Hematopoietic multipotent progenitor cell treated with erythropoietin and hydrocortisone succinate and interleukin-3 and kit ligand, for 6 days (in vitro differentiated cells): ENCODE measurements around the gene CASK.

Source experiments
- DNase-seq: peaks from one replicate; pipeline ENCODE4 v3.0.0-alpha.2; 2015

The CASK gene

GRCh38 chrX:41912923-41913322, 10.4 kb downstream of the CASK start:
- DNase-seq = no peak

DNA sequence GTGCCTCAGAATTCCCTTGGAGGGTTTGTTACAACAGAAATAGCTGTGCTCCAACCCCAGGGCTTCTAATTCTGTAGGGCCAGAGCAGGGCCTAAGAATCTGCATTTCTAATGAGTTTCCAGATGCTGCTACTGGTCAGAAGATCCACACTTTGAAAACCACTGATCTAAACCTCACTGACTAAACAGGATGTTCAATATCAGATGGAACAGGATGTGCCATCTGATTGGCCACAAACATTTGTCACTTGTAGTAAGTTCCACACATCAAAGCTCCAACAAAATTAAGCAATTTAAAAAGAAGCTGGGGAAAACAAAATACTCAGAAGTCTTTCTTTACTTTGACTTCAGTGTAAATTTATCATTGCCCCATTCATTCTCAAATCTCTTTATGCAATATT, 14.3 kb downstream of the CASK start:
- DNase-seq = no peak

- no peak for DNase-seq
These were observed 16.7 kb downstream of the CASK start for GRCh38 chrX:41906515-41907187.

DNA sequence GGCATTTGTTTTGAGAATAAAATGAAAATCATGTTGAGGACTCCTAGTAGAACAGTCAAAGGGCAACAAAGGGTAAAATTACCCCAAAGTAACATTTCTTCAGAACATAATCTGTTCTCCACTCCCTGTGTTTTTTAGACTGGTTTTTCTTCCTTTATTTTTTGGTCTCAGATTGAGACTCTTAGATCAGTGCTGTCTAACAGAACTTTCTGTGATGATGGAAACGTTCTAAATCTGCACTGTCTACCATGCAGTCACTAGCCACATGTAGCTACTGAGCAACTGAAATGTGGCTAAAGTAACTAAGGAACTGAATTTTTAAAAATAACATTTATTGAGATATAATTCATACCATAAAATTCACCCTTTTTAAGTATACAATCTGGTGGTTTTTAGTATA, 19.8 kb downstream of the CASK start:
- DNase-seq = no peak

- no peak for DNase-seq
These were observed 23.0 kb downstream of the CASK start for GRCh38 chrX:41900321-41900720.

GRCh38 chrX:41895826-41896225, 27.5 kb downstream of the CASK start:
- no peak for DNase-seq

- DNase-seq = no peak
These were observed 33.3 kb downstream of the CASK start for GRCh38 chrX:41890026-41890423.

- DNase-seq = no peak
These were observed 33.9 kb downstream of the CASK start for GRCh38 chrX:41889317-41890025.

- DNase-seq = no peak
These were observed 35.7 kb downstream of the CASK start for GRCh38 chrX:41887691-41888090.

- no peak for DNase-seq
These were observed 37.6 kb downstream of the CASK start for GRCh38 chrX:41885724-41886123.

- no peak for DNase-seq
These were observed 42.2 kb downstream of the CASK start for GRCh38 chrX:41881166-41881565.

- no peak for DNase-seq
These were observed 46.2 kb downstream of the CASK start for GRCh38 chrX:41877167-41877566.

DNA sequence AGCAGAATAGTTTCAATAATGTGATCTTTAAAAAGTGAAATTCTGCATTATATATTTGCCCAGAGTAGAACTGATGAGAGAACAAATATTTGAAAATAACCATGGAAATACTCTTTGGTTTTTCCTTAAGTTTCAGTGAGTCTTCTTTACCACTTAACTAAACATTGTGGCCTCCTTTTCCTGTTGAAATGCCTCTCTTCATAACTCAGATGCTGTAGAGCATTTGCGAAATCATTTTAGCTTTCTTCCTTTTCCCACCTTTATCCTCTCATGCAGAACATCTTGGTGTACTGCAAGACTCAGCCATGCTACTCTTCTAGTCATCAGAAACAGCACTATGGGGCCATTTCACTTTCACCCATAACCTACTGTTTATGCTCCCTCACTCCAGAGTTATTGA, 48.2 kb downstream of the CASK start:
- no peak for DNase-seq

DNA sequence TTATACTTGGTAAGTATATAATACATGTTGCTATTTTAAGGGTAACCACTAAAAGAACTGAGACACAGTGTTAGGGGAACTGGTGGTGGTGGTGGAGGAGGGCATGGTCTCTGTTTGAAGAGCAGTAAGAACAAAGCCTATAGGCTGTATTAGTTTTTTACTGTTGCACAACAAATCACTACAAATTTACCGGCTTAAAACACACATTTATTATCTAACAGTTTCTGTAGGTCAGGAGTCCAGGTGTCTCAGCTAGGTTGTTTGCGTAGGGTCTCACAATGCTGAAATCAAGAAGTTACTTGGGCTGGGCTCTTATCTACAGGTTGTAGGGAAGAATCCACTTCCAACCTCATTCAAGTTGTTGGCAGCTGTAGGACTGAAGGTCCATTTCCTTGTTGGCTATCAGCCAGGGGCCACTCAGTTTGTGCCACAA, 52.6 kb downstream of the CASK start:
- DNase-seq = peak; percentile 1

DNA sequence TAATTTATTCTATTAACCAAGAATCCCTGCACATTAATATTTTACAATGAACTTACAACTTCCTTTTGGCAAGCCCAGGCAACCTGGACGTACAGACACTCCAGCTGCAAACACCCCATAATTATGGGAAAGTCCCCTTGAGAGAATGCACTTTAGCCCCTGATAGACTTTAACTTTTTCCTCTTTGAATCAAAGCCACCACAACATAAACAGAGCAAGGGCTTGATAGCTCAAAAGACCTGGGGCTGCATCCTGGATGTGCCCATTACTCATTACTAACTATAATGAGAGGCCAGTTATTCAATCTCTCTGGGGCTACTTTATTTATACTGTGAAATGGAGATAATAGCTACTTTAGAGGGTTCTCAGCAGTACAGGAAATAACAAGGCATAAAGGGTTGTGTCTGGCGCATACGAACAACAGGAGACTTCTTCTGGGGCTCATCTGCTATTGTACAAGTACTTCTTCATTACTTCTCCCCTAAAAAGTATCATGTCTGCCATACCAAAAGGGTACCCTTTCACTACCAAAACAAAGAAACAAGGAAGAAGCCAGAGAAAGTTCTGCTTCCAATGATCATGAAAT, 54.9 kb downstream of the CASK start:
- no peak for DNase-seq

- DNase-seq = no peak
These were observed 59.8 kb downstream of the CASK start for GRCh38 chrX:41863343-41864203.

DNA sequence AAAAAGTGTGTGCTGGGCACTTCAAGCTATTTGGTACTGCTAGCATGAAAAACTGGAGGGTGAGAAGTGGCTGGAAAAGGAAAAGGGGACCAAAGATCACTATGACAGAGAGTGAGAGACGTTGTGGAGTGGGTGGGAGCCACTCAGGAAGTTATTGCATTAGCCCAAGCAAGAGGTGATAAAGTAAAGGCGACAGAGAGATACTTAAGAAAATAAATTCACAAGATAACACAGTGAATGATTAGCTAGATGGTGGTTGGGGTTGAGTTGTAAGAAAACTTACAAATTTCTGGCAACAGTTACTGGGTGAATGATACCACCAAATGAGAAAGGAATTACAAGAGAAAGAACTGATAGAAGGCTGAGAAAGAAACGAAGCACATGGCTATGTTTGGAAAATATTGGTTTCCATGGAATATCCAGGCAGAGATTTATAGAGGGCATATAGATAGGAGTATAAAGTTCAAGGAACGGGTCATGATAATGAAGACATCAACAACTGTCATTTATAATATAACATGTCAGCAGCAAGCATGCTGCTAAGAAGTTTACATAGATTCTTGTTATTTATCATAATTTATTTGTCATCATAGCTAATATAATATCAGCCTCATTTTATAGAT, 60.7 kb downstream of the CASK start:
- no peak for DNase-seq

DNA sequence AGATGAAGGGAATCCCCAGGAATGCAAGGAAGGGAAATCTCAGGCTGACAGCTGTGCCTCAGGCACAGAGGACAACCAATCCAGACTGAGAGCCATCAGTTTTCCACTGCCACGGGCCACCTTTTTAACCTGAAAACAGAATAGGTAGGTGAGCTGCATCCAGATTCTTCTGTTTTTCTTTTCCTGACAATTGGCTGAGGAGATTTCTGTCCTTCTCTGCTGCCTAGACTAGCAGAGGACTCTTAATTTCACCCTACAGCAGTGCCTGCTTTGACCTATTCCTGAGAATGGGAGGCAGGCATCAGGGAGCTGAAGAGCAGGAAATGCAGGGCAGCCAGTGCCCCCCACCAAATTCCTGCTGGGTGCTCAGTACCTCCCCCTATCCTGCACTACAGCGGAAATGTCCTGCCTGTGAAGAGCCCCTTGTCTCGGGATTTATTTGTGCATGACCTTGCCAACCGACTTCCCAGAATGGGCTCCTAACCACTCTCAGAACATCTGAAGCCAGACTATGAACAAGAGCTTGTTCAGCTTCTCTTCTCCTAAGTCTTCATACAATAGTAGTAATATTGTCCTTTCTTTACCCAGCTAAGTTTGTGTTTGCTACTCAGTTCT, 65.1 kb downstream of the CASK start:
- DNase-seq = no peak

DNA sequence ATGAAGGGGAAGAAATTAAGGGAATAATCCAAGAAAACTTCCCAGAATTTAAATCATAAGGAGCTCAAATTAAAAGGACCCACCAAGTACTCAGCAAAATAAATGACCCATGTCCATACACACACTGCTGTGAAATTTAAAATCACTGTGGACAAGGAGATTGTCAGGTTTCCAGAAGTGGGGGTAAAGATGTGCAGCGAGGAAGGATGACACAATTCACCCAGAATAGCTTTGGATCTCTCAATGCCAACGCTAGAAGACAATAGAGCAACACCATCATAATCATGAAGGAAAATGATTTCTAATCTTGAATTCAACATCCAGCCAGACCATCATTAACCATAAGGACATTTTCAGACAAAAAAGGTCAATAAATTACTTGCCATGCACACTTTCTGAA, 65.7 kb downstream of the CASK start:
- no peak for DNase-seq

DNA sequence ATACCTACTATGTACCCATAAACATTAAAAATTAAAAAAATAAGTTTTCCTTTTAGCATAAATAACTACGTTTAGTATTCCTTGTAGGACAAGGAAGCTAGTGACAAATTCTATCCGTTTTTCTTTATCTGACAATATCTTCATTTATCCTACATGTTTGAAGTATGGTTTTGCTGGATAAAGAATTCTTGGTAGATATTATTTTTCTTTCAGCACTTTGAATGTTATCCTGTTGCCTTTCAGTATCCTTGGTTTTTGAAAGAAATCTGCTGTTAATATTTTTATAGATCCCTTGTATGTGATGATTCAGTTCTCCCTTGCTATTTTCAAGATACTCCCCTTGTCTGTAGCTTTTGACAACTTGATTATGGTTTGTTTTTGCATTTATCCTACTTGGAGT, 76.6 kb downstream of the CASK start:
- no peak for DNase-seq

GRCh38 chrX:41837270-41837944, 85.9 kb downstream of the CASK start:
- no peak for DNase-seq

DNA sequence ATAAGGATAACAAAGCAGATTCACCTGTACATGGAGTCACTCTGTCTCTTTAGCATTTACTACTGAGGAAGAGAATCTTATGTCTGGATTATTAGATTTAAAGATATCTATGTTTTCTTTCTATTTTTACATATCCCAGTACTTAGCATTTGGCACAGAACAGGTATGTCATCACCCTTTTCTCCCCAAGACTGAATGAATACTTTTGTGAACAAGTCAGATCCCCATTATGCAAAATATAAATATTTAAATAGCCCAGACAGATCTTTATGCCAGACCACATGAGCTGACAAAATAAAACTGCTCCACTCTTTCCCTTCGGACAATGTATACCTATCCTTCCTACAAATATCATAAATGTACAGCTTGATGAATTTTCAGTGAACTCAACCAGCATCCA, 94.5 kb downstream of the CASK start:
- no peak for DNase-seq
